MCF 10A (cell line): ENCODE measurements around the gene AXL. TPM values are rescaled to one million over a fixed set of nuclear protein-coding genes. Genes with fewer than 3 reads are reported as not detected.

Source experiments
- BruUV-seq: library from RNA; stranded (reverse); fragments of 400-500 nt; replicated peaks from 2 replicates; lab custom pipeline; 2021; lab: Mats Ljungman, UMichigan
- CTCF ChIA-PET: fragments of 300-600 bp; sonication (Branson Sonifier 250); formaldehyde crosslinking; extraction: SDS; loops from one replicate; lab custom pipeline; 2021; ENCODE audit warnings: antibody characterized with exemption, inconsistent platforms; lab: Yijun Ruan, JAX
- POLR2A ChIA-PET: fragments of 300-600, 350-650 bp; sonication (Branson Sonifier 250); formaldehyde crosslinking; extraction: SDS; loops from one replicate; lab custom pipeline; 2020; ENCODE audit warnings: antibody characterized with exemption, inconsistent platforms; lab: Yijun Ruan, JAX
- DNase-seq: peaks from one replicate; pipeline ENCODE4 v3.0.0-alpha.2; 2018; ENCODE audit not compliant: unreplicated experiment
- H3K27ac Mint-ChIP-seq: one replicate; pipeline ENCODE4 v1.8.0; 2022; ENCODE audit warnings: mild to moderate bottlenecking, low read depth, mixed read lengths; ENCODE audit not compliant: unreplicated experiment
- H3K27me3 Mint-ChIP-seq: one replicate; pipeline ENCODE4 v1.8.0; 2022; ENCODE audit warnings: mixed read lengths; ENCODE audit not compliant: insufficient read depth, unreplicated experiment
- H3K36me3 Mint-ChIP-seq: one replicate; pipeline ENCODE4 v1.8.0; 2022; ENCODE audit warnings: mild to moderate bottlenecking, moderate library complexity, mixed read lengths; ENCODE audit not compliant: insufficient read depth, unreplicated experiment
- H3K4me1 Mint-ChIP-seq: one replicate; pipeline ENCODE4 v1.8.0; 2022; ENCODE audit warnings: mixed read lengths; ENCODE audit not compliant: insufficient read depth, unreplicated experiment
- H3K4me3 Mint-ChIP-seq: one replicate; pipeline ENCODE4 v1.8.0; 2022; ENCODE audit warnings: mild to moderate bottlenecking, moderate library complexity, mixed read lengths; ENCODE audit not compliant: unreplicated experiment
- H3K9me3 Mint-ChIP-seq: one replicate; pipeline ENCODE4 v1.8.0; 2022; ENCODE audit warnings: mixed read lengths; ENCODE audit not compliant: unreplicated experiment
- CTCF ChIP-seq: fragments of 200-600 bp; IDR thresholded peaks from one replicate; pipeline ENCODE4 v1.8.0; 2022; ENCODE audit warnings: antibody characterized with exemption, mild to moderate bottlenecking; ENCODE audit not compliant: unreplicated experiment
- intact Hi-C: fragments of 100-400 bp; cut with micrococcal nuclease; formaldehyde crosslinking; loops from 2 replicates; pipeline ENCODE4 v1.14.1; 2022
- total RNA-seq: library from RNA; stranded (reverse); gene quantifications from 2 replicates; pipeline ENCODE4 v1.2.3, GENCODE V29; 2022

Gene AXL
- total RNA-seq, 1 experiment from 2014 or later: 165 TPM

GRCh38 chr19:41194157-41194552, 24.9 kb upstream of the AXL start:
- Mint-ChIP-seq H3K36me3 (no peaks in the 10 kb centered on the region), H3K27ac (no peak overlapping the region), H3K4me1 (peaks cover 5% of the 10 kb centered on the region)

GRCh38 chr19:41195675-41196497, 23.1 kb upstream of the AXL start:
- BruUV-seq: no TSS peak
- CTCF ChIA-PET: no interaction called here
- DNase-seq: no peak

More at GRCh38 chr19:41194157-41194552, 24.9 kb upstream of the AXL start:
- ChIA-PET POLR2A (interaction anchor here (0.7 to 1.0 kb wide), 2 partner anchors 70 to 393 kb away, joined by 3 read pairs; no protein-coding TSS in a partner anchor), CTCF (interaction anchor here (0.5 to 0.7 kb wide), 3 partner anchors 9 to 157 kb away, joined by 4 to 5 read pairs (median 5); no protein-coding TSS in a partner anchor)
- peaks cover 47% of the 10 kb centered on the region for H3K27me3 Mint-ChIP-seq
- intact Hi-C loops: no loop called here
- H3K4me3 Mint-ChIP-seq: no peak overlapping the region
- no peaks in the 10 kb centered on the region for H3K9me3 Mint-ChIP-seq
- TF ChIP-seq CTCF: no peak
- DNase-seq: no peak
- BruUV-seq: no TSS peak

GRCh38 chr19:41198559-41198958, 20.5 kb upstream of the AXL start:
- ChIA-PET CTCF (interaction anchor here (0.6 to 1.0 kb wide), 2 partner anchors 110 to 206 kb away, joined by 3 to 4 read pairs; no protein-coding TSS in a partner anchor), POLR2A (interaction anchor here (0.7 kb wide), 1 partner anchor 23 kb away, joined by 4 read pairs; no protein-coding TSS in a partner anchor)
- no peaks in the 10 kb centered on the region for H3K9me3 Mint-ChIP-seq
- no peak for DNase-seq
- no TSS peak for BruUV-seq
- H3K4me3 Mint-ChIP-seq: no peak overlapping the region
- peaks cover 5% of the 10 kb centered on the region for H3K4me1 Mint-ChIP-seq
- H3K27ac Mint-ChIP-seq: no peak overlapping the region
- peaks cover 27% of the 10 kb centered on the region for H3K27me3 Mint-ChIP-seq
- H3K36me3 Mint-ChIP-seq: peaks cover 6% of the 10 kb centered on the region
- intact Hi-C loops: no loop called here
- no peak for TF ChIP-seq CTCF

More at GRCh38 chr19:41195675-41196497, 23.1 kb upstream of the AXL start:
- Mint-ChIP-seq H3K4me3 (no peak overlapping the region), H3K27me3 (peaks cover 51% of the 10 kb centered on the region), H3K36me3 (no peaks in the 10 kb centered on the region), H3K4me1 (peaks cover 5% of the 10 kb centered on the region), H3K9me3 (no peaks in the 10 kb centered on the region), H3K27ac (no peak overlapping the region)
- no peak for TF ChIP-seq CTCF
- intact Hi-C loops: no loop called here
- POLR2A ChIA-PET: interaction anchor here (0.5 kb wide), 1 partner anchor 793 kb away, joined by 3 read pairs; no protein-coding TSS in a partner anchor

- no TSS peak for BruUV-seq
- Mint-ChIP-seq H3K4me3 (no peak overlapping the region), H3K9me3 (no peaks in the 10 kb centered on the region), H3K36me3 (peaks cover 6% of the 10 kb centered on the region), H3K27ac (no peak overlapping the region), H3K4me1 (peaks cover 22% of the 10 kb centered on the region), H3K27me3 (peaks cover 12% of the 10 kb centered on the region)
- DNase-seq: no peak
- TF ChIP-seq CTCF: no peak
- ChIA-PET POLR2A (interaction anchor here (1.5 to 5.3 kb wide), 2 partner anchors 23 to 59 kb away, joined by 6 to 80 read pairs; partner anchors contain the start of gene HNRNPUL1), CTCF (interaction anchor here (0.6 to 9.1 kb wide), 9 partner anchors 15 to 386 kb away, joined by 3 to 137 read pairs (median 4); partner anchors contain the start of genes AXL, CCDC97 and HNRNPUL1)
- intact Hi-C loops: no loop called here
Measured at GRCh38 chr19:41203371-41203770, 15.7 kb upstream of the AXL start.
